Endothelial cell of umbilical vein (primary cell): ENCODE data around the gene RIPPLY1.

Source experiments
- EZH2 ChIP-seq: IDR thresholded peaks from 2 replicates; pipeline ENCODE4 v1.6.1; 2012; ENCODE audit warnings: borderline replicate concordance, low read depth, mild to moderate bottlenecking, moderate library complexity, low read length, inconsistent platforms; ENCODE audit not compliant: severe bottlenecking
- FOS ChIP-seq: IDR thresholded peaks from 2 replicates; pipeline ENCODE4 v1.6.1; 2011; ENCODE audit warnings: mild to moderate bottlenecking, low read length, moderate library complexity, borderline replicate concordance; ENCODE audit not compliant: insufficient read depth
- GATA2 ChIP-seq: IDR thresholded peaks from 2 replicates; pipeline ENCODE4 v1.7.0; 2011; ENCODE audit warnings: low read depth, mild to moderate bottlenecking, moderate library complexity, mixed read lengths, low read length; ENCODE audit not compliant: insufficient read length, insufficient read depth
- JUN ChIP-seq: IDR thresholded peaks from 2 replicates; pipeline ENCODE4 v1.6.1; 2011; ENCODE audit warnings: borderline replicate concordance, low read depth; ENCODE audit not compliant: insufficient read length, insufficient read depth
- MYC ChIP-seq: IDR thresholded peaks from one replicate; pipeline ENCODE4 v1.6.1; 2011; ENCODE audit warnings: mild to moderate bottlenecking, low read depth, low read length
- POLR2A ChIP-seq: IDR thresholded peaks from 2 replicates; pipeline ENCODE4 v1.6.1; 2012; ENCODE audit warnings: low read depth, mild to moderate bottlenecking, control low read depth, low read length
- POLR2AphosphoS5 ChIP-seq: IDR thresholded peaks from 2 replicates; pipeline ENCODE4 v1.6.1; 2012; ENCODE audit warnings: low read depth, mild to moderate bottlenecking, control low read depth, low read length, moderate library complexity; ENCODE audit not compliant: insufficient read depth
- TF ChIP-seq, protein P1 (sequence below), 2 donors: IDR thresholded peaks; 1 replicate in 1 of 2; 2 replicates in 1 of 2; pipeline ENCODE4 v1.5.1; 2011; ENCODE audit warnings: low read length in 2 of 2, mild to moderate bottlenecking in 2 of 2, moderate library complexity in 2 of 2, control low read depth in 1 of 2, inconsistent platforms in 1 of 2, low read depth in 1 of 2; ENCODE audit not compliant: insufficient read depth in 1 of 2; ENCODE audit errors: extremely low read depth in 1 of 2
- TF ChIP-seq, protein P2 (sequence below): IDR thresholded peaks from 2 replicates; pipeline ENCODE4 v1.6.1; 2011; ENCODE audit not compliant: insufficient read depth, insufficient read length

DNA sequence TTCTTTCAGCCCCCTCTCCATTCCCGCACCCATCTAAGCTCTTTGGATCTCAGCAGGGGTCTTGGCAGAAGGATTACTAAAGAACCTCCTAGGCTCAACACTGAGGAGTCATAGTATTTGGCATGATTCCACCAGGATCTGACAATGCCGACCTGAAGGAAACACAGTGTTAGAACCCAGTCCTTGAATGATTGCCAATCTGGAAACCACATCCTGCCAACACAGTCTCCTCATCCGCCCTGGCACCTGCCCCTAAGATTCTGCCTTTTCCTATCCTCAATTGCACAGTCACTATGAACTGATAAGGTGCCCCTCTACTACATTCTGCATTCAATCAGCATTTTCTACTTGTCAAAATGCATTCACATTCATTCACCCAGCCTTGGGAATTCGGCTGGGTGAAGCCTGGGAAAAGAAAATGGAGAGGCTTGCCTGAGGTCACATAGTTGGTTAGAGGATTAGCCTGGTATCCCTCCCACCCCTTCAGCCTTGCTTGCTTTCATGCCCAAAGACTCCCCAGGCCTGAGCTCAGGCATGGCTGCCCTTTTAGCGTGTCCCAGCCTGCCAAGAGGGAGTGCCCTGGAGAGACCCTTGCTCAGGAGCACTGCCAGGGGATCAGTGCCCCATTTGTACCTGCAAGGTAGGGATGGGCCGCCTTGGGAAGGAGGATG is 14.8 kb upstream of the RIPPLY1 start:
- TF ChIP-seq POLR2A = no peak
- TF ChIP-seq EZH2 = no peak
- TF ChIP-seq, protein P1, sequence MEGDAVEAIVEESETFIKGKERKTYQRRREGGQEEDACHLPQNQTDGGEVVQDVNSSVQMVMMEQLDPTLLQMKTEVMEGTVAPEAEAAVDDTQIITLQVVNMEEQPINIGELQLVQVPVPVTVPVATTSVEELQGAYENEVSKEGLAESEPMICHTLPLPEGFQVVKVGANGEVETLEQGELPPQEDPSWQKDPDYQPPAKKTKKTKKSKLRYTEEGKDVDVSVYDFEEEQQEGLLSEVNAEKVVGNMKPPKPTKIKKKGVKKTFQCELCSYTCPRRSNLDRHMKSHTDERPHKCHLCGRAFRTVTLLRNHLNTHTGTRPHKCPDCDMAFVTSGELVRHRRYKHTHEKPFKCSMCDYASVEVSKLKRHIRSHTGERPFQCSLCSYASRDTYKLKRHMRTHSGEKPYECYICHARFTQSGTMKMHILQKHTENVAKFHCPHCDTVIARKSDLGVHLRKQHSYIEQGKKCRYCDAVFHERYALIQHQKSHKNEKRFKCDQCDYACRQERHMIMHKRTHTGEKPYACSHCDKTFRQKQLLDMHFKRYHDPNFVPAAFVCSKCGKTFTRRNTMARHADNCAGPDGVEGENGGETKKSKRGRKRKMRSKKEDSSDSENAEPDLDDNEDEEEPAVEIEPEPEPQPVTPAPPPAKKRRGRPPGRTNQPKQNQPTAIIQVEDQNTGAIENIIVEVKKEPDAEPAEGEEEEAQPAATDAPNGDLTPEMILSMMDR (IDR thresholded peaks at IDR 0.05; ENCODE audit: extremely low read depth in 1 of 2, insufficient read depth in 1 of 2, low read depth in 1 of 2, low read length in 2 of 2) = no peak
- peak; percentile 82 for TF ChIP-seq POLR2AphosphoS5
- TF ChIP-seq JUN = peak; percentile 24
- TF ChIP-seq GATA2 = peak; percentile 97
- no peak for TF ChIP-seq MYC
- TF ChIP-seq, protein P2, sequence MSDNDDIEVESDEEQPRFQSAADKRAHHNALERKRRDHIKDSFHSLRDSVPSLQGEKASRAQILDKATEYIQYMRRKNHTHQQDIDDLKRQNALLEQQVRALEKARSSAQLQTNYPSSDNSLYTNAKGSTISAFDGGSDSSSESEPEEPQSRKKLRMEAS = no peak
- peak; percentile 75 for TF ChIP-seq FOS
